Kidney epithelial cell (primary cell): Measurements from ENCODE around the gene SH3BP2. TPM values are rescaled to one million over a fixed set of nuclear protein-coding genes. Genes with fewer than 3 reads are reported as not detected.

Experiments
- DNase-seq: peaks from one replicate; pipeline ENCODE4 v3.0.0-alpha.2; 2010; ENCODE audit warnings: low read depth
- H3K27me3 ChIP-seq: 2 replicates; pipeline ENCODE4 v1.6.0; 2011; ENCODE audit warnings: low read length; ENCODE audit not compliant: control insufficient read depth, insufficient read depth
- H3K36me3 ChIP-seq: 2 replicates; pipeline ENCODE4 v1.5.1; 2011; ENCODE audit warnings: low read length; ENCODE audit not compliant: control insufficient read depth, insufficient read depth
- H3K4me3 ChIP-seq: 2 replicates; pipeline ENCODE4 v1.5.1; 2011; ENCODE audit warnings: low read depth, mild to moderate bottlenecking, control low read depth, low read length
- CTCF ChIP-seq: IDR thresholded peaks from 2 replicates; pipeline ENCODE4 v1.5.1; 2011; ENCODE audit warnings: mild to moderate bottlenecking, moderate library complexity, low read length, control low read depth, inconsistent platforms; ENCODE audit not compliant: insufficient read depth, poor library complexity, severe bottlenecking
- total RNA-seq: library from RNA; depleted of rRNA; stranded (reverse); fragments of >200 nt; gene quantifications from 2 replicates; pipeline ENCODE4 v1.2.3, GENCODE V29; 2015

SH3BP2 gene
- total RNA-seq, 1 donor from 2014 or later: 62.7 TPM

GRCh38 chr4:2823301-2823670 lies 30.4 kb downstream of the SH3BP2 start:
- DNase-seq: no peak
- no peak overlapping the region for H3K4me3 ChIP-seq
- TF ChIP-seq CTCF: no peak
- no peaks in the 10 kb centered on the region for H3K27me3 ChIP-seq
- peaks cover 1% of the 10 kb centered on the region for H3K36me3 ChIP-seq

- Histone ChIP-seq H3K36me3 (peaks cover 1% of the 10 kb centered on the region), H3K27me3 (no peaks in the 10 kb centered on the region), H3K4me3 (no peak overlapping the region)
- TF ChIP-seq CTCF: no peak
- no peak for DNase-seq
Measured at GRCh38 chr4:2823671-2824328, 30.9 kb downstream of the SH3BP2 start.

- no peak for DNase-seq
- Histone ChIP-seq H3K36me3 (peaks cover 1% of the 10 kb centered on the region), H3K27me3 (no peaks in the 10 kb centered on the region), H3K4me3 (no peak overlapping the region)
- no peak for TF ChIP-seq CTCF
Measured at GRCh38 chr4:2824329-2824835, 31.5 kb downstream of the SH3BP2 start.

GRCh38 chr4:2824836-2825381 lies 32.0 kb downstream of the SH3BP2 start:
- Histone ChIP-seq H3K27me3 (no peaks in the 10 kb centered on the region), H3K36me3 (peaks cover 1% of the 10 kb centered on the region), H3K4me3 (no peak overlapping the region)
- no peak for DNase-seq
- TF ChIP-seq CTCF: no peak

GRCh38 chr4:2825740-2826139 lies 32.9 kb downstream of the SH3BP2 start:
- Histone ChIP-seq H3K36me3 (peaks cover 1% of the 10 kb centered on the region), H3K27me3 (no peaks in the 10 kb centered on the region), H3K4me3 (no peak overlapping the region)
- no peak for TF ChIP-seq CTCF
- DNase-seq: no peak
